Right lobe of liver (tissue), 6 donors: ENCODE results near the gene PCAT7. TPM values are rescaled to one million over a fixed set of nuclear protein-coding genes. Genes with fewer than 3 reads are reported as not detected.
A peak's percentile ranks its signal among the peaks of the same experiment; 100 is the strongest.

Experiments
- ATAC-seq, 4 donors: fragments of 200-7000 bp; cut with Tn5 transposase; one replicate each; pipeline ENCODE4 v1.9.1; 2020; ENCODE audit warnings: mild to moderate bottlenecking in 4 of 4, moderate library complexity in 4 of 4
- DNase-seq, 3 donors: peaks; one replicate each; pipeline ENCODE4 v3.0.0-alpha.2; 2020
- H3K27ac ChIP-seq, 3 donors: fragments of 200-600 bp; one replicate each; pipeline ENCODE4 v1.8.0; 2022
- H3K27me3 ChIP-seq, 2 donors: fragments of 200-600 bp; one replicate each; pipeline ENCODE4 v1.8.0; 2022
- H3K36me3 ChIP-seq, 4 donors: fragments of 200-600 bp; sonication (generic) in 1 of 4; one replicate each; pipeline versions ENCODE4 v1.5.1 to v1.8.0; 2017 to 2022; ENCODE audit warnings: control low read depth in 1 of 4
- H3K4me1 ChIP-seq, 4 donors: fragments of 200-600 bp; sonication (generic) in 1 of 4; one replicate each; pipeline versions ENCODE4 v1.5.1 to v1.8.0; 2017 to 2022; ENCODE audit warnings: control low read depth in 1 of 4
- H3K4me3 ChIP-seq, 3 donors: fragments of 200-600 bp; one replicate each; pipeline ENCODE4 v1.8.0; 2022
- H3K9me3 ChIP-seq, 4 donors: fragments of 200-600 bp; sonication (generic) in 1 of 4; one replicate each; pipeline versions ENCODE4 v1.5.1 to v1.8.0; 2017 to 2022; ENCODE audit warnings: control low read depth in 1 of 4
- POLR2A ChIP-seq: fragments of 450-650 bp; IDR thresholded peaks from one replicate; pipeline ENCODE4 v1.6.1; 2017; ENCODE audit warnings: antibody characterized with exemption, mild to moderate bottlenecking
- WGBS: methylation state at CpG from one replicate; pipeline ENCODE4 v1.1.6; 2018; ENCODE audit warnings: low coverage, low lambda C conversion rate; ENCODE audit not compliant: insufficient coverage; ENCODE audit errors: missing lambda C conversion rate; 5-methylcytosine and 5-hydroxymethylcytosine counted together
- intact Hi-C, 2 donors: fragments of 100-400 bp; cut with DNase I; formaldehyde crosslinking; loops; one replicate each; pipeline versions ENCODE4 v1.11.2 to v1.14.1; 2022
- total RNA-seq, 6 experiments: library from RNA; depleted of rRNA in 2 of 6; stranded (reverse); fragments of >200 nt in 2 of 6; fragmentation: NEBNext Ultra II Directional in 3 of 6; extraction: Animal tissue kit (Norgen Biotek cat#: 25700) in 3 of 6; gene quantifications; one replicate each; pipeline versions ENCODE4 v1.1.0 to v1.2.4, GENCODE V29; 2016 to 2023
- TF ChIP-seq, protein P1 (sequence below), 4 donors: fragments of 200-600 bp in 3 of 4; fragments of 450-650 bp in 1 of 4; IDR thresholded peaks; one replicate each; pipeline versions ENCODE4 v1.5.1 to v1.8.0; 2016 to 2022; ENCODE audit warnings: antibody characterized with exemption in 4 of 4, mild to moderate bottlenecking in 2 of 4
- donor health status: DM: no; HTN: yes; CAD: no.
- donor health status: DM: no; HTN: no; CAD: no.
- donor health status: DM: no; HTN: no; CAD: no.
- donor health status: DM: no; HTN: yes; CAD: no.
- donor health status: DM: no; HTN: yes; CAD: no.

Gene PCAT7
- total RNA-seq, 6 experiments from 2014 or later, result 0.37 to 3.1 (median 0.96) TPM

DNA sequence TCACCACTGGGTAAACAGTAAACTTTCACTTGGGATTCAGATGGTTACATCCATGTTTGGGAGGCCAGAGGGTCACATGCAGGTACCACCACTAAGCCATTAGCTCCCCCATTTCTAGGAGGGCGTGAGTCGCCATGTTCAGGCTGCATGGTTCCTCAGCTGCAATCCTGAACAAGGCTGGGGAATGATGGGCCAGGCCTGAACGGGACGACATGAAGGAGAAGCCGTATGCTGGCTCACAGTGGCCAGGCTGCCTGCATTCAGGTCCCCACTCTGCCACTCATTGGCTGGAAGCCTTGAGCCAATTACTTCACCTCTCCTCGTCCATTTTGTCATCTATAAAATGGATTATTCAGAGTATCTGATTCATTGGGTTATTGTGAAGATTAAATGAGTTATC, 47.8 kb downstream of the PCAT7 start:
- TF ChIP-seq, protein P1, sequence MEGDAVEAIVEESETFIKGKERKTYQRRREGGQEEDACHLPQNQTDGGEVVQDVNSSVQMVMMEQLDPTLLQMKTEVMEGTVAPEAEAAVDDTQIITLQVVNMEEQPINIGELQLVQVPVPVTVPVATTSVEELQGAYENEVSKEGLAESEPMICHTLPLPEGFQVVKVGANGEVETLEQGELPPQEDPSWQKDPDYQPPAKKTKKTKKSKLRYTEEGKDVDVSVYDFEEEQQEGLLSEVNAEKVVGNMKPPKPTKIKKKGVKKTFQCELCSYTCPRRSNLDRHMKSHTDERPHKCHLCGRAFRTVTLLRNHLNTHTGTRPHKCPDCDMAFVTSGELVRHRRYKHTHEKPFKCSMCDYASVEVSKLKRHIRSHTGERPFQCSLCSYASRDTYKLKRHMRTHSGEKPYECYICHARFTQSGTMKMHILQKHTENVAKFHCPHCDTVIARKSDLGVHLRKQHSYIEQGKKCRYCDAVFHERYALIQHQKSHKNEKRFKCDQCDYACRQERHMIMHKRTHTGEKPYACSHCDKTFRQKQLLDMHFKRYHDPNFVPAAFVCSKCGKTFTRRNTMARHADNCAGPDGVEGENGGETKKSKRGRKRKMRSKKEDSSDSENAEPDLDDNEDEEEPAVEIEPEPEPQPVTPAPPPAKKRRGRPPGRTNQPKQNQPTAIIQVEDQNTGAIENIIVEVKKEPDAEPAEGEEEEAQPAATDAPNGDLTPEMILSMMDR (IDR thresholded peaks at IDR 0.05), result no peak
- peaks cover 0 to 45% (median 21%) of the 10 kb centered on the region in 4 donors for H3K36me3 ChIP-seq
- H3K4me3 ChIP-seq, result no peak overlapping the region
- H3K27me3 ChIP-seq, result no peaks in the 10 kb centered on the region
- WGBS, result no CpG with 5 or more reads among the region's 6 CpGs
- no peaks in the 10 kb centered on the region for H3K9me3 ChIP-seq
- intact Hi-C loops, result loop anchor here in 1 of 2 donors (5.0 kb wide), 1 partner anchor 50 kb away; no protein-coding TSS in a partner anchor
- no peak overlapping the region for H3K27ac ChIP-seq
- peaks cover 0 to 27% (median 10%) of the 10 kb centered on the region in 4 donors for H3K4me1 ChIP-seq
- no peak for DNase-seq
- no peak for ATAC-seq

DNA sequence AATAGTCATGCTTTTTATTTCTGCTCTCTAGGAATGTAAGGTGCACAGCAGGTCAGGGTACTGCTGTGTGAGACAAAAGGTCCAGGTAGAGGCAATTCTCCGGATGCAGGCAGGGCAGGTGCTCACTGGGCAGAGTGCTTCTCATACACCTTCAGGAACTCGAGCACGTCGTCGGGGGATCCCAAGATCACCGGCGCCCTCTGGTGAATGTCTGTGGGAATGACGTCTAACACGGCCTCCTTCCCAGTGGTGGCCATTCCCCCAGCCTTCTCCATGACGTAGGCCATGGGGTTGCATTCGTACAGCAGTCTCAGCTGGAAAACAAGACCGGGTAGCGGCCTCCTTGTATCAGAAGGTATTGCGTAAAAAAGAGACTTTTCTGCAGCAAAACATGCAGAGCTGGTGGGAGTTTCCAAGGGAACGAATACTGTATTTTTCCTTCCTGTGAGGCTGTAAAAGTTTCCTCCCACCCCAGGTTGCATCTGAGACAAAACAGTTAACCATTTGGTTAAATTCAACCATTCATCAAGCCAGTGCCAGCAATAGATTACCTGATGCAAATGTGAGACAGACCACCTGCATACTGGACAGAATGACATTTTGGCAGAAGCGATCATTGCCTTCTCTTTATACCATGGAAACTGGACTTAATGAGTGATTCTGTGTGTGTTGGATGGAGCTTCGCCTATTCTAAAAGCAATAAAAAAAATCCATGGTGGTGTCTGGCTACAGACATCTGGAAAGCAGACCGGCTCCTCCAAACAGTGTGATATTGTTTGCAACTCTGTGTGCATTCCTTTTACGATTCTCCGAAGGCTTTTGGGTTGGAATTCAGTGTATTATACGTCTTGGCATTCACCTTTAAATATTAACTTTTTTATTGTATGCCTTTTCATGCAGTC, 48.6 kb downstream of the PCAT7 start:
- ATAC-seq, result peak; percentile 57 to 78 (median 70)
- DNase-seq, result peak; percentile 61 to 84 (median 72)
- intact Hi-C loops, result loop anchor here in 1 of 2 donors (5.0 kb wide), 1 partner anchor 51 kb away; no protein-coding TSS in a partner anchor
- Histone ChIP-seq H3K4me1 (peaks cover 0 to 33% (median 14%) of the 10 kb centered on the region in 4 donors), H3K4me3 (no peak overlapping the region), H3K27me3 (no peaks in the 10 kb centered on the region), H3K9me3 (no peaks in the 10 kb centered on the region), H3K36me3 (peaks cover 0 to 45% (median 21%) of the 10 kb centered on the region in 4 donors), H3K27ac (peak overlapping the region in 1 of 3 donors; percentile 50)
- WGBS, result 39% methylated on average over 18 of the region's 21 CpGs
- TF ChIP-seq POLR2A, result no peak
- TF ChIP-seq, protein P1 (IDR thresholded peaks at IDR 0.05), result peak; percentile 31 to 72 (median 54)

DNA sequence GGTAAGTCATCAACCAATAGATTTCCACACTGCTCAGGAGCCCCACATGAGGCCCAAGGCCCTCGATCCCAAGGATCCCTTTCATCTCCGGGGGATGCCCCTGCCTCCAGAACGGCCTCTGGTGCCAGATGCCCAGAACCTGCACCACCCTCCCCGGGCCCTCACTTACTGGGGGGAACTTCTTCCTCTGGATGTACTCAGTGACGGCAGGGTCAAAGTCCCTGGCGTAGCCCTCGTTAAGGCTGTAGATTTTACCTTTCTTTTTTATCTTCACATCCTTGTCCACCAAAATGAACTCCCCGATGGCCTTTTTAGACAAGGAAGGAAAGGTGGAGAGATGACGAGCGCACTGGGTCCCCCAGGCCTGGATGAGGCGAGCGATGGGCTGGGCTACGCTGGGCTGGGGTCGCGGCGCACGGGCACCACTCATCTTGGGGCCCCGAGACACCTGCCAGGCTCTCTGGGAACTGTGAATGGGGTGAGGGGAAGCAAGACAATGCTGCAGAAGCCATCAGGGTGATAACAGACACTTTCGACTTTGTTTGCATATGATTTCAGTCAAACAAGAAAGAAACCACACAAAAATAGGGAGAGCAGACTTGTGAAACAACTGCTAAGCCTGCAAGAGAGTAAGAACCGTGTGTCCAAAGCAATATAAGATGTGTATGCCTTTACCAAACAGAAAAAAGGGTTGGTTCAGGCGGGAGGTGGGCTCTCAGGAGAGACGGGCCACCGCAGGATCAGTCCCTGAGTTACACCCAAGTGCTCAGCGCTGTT, 52.0 kb downstream of the PCAT7 start:
- TF ChIP-seq, protein P1 (IDR thresholded peaks at IDR 0.05), result no peak
- TF ChIP-seq POLR2A, result no peak
- Histone ChIP-seq H3K9me3 (no peaks in the 10 kb centered on the region), H3K4me1 (peaks cover 0 to 32% (median 17%) of the 10 kb centered on the region in 4 donors), H3K4me3 (no peak overlapping the region), H3K27me3 (no peaks in the 10 kb centered on the region), H3K36me3 (peaks cover 0 to 55% (median 29%) of the 10 kb centered on the region in 4 donors), H3K27ac (peak overlapping the region in 2 of 3 donors; percentile 88 to 89)
- no peak for ATAC-seq
- 77% methylated on average over 21 of the region's 24 CpGs for WGBS
- no peak for DNase-seq
- intact Hi-C loops, result no loop called here

DNA sequence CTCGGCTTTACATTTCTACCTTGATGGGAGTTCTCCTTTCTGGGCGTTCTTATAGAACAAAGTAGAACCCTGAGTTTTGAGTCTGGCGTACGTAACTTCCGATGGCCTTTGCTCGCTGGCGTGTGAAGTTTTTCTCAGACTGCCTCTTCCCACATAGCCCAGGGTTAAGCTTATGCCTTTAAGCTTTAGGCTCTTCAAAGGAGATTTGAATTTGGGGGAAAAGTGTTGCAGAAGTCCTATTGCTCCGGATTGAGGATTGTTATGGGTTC, 52.5 kb downstream of the PCAT7 start:
- no peak for DNase-seq
- no peaks in the 10 kb centered on the region for H3K9me3 ChIP-seq
- intact Hi-C loops, result no loop called here
- H3K27me3 ChIP-seq, result no peaks in the 10 kb centered on the region
- no peak for ATAC-seq
- peak overlapping the region in 2 of 3 donors; percentile 88 to 89 for H3K27ac ChIP-seq
- H3K36me3 ChIP-seq, result peaks cover 0 to 56% (median 29%) of the 10 kb centered on the region in 4 donors
- H3K4me1 ChIP-seq, result peaks cover 0 to 32% (median 17%) of the 10 kb centered on the region in 4 donors
- WGBS, result 88% methylated on average over 7 of the region's 8 CpGs
- H3K4me3 ChIP-seq, result no peak overlapping the region
- TF ChIP-seq, protein P1 (IDR thresholded peaks at IDR 0.05), result no peak
- TF ChIP-seq POLR2A, result no peak
